Fibroblast of skin of right biceps (primary cell): ENCODE data around the gene FYN.

Experiments used
- DNase-seq: peaks from one replicate; pipeline ENCODE4 v3.0.0-alpha.2; 2013

Gene FYN

DNA sequence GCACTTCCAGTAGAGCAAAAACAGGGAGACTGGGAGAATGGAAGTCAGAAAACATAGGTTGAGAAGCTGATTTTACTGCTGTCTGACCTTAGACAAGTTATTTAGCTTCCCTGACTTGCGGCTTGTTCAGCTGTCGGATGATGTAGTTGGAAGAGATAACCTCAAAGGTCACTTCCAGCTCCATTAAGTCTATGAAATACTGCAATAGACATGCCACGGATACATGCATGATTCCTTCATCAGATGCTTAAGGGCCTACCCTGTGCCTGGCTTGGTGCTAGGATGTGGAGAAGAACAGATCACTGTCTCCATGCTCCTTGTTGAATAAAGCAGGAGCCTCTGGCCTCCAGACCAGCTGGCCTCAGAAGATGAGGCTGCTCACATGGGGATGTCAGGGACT, 43.7 kb downstream of the FYN start:
- no peak for DNase-seq

DNA sequence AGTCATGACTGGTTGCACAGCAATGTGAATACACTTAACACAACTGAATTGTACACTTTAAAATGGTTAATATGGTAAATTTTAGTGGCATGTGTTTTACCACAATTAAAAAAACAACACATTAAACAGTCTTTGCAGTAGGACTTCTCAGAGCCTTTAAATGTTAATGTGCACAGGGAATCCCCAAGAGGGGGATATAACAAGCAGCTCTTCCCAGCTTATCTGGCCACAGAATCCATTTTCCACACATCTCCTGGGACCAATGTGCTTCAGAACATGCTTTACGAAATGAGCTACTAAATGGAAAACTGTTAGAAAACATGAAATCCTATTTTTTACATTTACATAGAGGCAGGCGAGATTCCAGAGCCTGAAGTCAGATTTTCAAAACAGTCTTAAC, 44.4 kb downstream of the FYN start:
- peak; percentile 31 for DNase-seq

DNA sequence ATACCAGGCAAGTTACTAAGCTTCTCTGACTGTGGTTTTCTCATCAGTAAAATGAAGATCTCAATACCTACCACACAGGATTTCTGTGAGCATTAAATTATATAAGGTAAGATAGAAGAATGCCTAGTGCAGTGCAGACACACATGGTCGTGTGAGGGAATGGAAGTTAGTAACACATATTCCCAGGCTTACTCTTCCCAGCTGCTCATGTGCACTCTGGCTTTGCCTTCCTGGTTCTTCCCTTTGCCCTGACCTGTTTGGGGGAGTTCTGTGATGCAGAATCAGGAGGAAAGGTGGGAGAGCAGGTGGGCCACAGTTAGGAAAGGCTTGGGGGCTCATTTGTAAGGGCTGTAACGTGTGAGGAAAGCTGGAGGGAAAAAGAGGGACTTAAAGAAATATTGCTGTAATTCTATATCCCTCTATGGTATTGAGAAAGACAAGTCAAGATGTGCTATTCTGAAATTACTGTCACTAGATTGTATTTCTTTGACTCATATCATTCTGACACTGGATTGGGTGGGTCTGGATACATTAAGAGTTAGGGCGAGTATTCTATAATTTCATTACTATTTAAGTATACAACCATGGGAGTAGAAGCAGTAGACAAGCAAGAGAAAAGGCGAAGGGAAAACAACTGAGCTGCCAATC, 47.7 kb downstream of the FYN start:
- peak; percentile 35 for DNase-seq

DNA sequence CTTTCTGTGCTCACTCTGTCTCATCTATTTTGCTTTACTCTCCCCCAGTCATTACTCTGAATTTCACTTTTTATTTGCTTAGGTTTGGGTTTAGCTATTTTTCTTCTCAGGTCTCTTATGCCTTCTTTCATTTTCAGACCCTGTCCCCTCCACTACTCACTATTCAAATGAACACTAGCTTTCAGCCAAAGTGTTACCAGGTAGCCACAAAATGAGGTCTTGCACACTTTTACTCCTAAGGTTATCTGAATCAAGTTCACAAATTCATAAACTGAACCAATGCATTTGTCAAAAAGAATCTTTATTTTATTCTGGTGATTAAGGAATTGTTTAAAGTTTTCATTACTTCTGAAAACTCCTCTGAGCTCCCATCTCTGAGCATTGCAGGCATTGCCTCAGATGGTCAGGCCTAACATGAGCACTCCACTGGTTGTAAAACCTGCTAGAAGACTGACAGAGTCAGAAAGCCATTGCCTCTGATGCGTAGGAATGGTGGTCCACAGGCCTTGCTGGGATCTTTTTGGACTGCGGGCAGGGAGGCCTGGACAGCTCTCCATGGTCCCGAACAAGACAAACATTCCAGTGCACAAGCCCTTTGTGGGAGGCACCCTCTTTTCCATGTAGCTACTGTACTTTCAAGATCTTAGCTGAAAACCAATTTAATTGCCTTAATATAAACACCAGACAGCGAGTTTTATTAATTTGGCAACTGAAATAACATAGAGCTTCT, 48.5 kb downstream of the FYN start:
- DNase-seq, result no peak

DNA sequence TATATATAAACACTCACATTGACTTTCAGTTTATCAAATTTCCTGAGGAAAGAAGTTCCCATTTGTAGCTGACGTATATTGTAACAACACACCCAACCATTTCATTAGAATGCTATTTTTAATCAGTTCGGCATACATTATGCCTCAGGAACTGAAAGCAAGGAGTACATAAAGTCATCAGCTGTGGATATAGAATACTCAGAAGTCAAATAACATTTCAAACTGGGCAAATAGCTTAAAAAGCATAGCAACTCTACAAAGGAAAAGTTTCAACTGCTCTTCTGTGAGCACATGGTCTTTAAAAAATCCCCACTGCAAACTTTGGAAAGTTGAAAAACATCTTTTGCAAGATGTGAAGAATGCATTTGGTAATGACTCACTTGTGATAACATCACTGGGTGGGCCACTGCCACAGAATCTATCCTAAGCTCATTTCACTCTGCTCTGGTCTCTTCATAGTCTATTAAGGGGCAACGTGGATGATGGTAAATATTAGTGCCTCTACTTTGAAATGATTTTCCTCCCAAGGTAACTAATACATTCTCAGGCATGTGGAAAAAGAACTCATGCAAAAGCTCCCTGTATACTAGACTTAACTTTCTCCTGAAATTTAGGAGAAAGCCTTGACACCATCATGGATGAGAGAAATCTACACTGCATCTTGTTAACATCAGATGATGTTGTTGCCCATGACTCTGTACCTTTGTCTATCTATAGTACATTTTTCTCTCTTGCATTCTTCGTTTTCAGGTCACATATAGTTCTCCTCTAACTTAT, 49.2 kb downstream of the FYN start:
- DNase-seq, result peak; percentile 86

DNA sequence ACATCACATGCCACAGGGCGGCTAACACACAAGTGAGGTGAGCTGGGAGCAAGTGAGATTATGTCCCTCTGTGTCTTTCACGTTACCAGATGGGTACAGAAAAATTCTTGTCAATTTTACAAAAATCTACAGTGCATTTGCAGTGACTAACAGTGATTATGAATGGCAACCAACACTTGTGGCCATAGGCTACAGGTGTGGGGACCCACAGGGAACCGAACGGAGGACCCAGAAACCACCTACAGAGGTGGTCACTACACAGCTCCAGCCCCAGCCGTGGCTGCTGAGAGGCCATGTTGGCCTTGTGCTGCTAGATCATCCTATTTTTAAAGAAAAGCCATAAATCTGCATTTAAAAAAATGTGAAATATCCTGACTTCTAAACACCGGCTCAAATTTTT, 50.2 kb downstream of the FYN start:
- DNase-seq, result no peak

DNA sequence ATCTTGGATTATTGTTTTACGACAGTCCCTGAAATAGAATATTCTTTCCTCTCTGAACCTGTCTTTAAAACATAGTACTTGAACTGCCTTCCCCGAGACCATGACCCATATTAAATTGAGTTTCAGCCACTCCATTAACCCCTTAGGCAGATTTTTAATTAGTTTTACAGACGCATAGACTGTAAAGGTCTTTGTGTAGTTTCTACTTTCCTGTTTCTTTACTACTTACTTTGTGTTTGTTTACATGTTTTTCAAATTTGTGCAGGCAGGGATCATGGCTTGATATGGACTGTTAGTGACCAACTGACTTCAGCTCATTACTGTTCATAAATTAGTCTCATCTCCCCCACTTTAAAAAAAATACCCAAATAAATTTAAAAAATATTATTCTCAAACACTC, 53.8 kb downstream of the FYN start:
- no peak for DNase-seq

DNA sequence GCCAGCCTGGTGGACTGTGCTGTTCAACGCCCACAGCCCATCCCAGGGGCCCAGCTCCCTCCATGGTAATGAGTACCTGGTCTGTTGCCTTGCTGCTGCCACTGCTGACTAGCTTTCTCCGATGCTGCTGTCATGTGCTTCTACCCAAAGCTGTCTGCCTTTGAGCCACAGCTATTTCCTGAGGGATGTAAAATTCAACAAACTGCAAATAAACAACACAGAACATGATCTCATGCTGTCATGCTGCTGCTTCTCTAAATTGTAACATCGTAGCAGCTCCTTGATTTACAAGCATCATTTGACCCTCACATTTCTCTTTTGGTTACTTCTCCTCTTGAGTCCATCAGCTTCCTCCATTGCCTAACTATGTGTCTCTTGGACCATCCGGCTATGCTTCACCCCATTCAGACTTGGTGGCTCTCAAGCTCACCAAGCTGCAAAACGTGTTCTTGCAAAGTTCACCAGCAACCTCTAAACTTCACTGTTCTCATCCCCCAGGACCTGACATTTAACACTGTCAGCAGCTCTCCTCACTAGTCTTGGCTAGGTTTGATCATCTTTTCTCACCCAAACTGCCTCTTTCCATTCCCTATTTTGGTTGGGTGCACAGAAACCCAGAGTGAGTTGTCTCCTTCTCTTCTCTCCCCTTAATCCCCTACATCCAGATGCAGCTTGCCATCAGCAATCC, 54.6 kb downstream of the FYN start:
- peak; percentile 49 for DNase-seq

DNA sequence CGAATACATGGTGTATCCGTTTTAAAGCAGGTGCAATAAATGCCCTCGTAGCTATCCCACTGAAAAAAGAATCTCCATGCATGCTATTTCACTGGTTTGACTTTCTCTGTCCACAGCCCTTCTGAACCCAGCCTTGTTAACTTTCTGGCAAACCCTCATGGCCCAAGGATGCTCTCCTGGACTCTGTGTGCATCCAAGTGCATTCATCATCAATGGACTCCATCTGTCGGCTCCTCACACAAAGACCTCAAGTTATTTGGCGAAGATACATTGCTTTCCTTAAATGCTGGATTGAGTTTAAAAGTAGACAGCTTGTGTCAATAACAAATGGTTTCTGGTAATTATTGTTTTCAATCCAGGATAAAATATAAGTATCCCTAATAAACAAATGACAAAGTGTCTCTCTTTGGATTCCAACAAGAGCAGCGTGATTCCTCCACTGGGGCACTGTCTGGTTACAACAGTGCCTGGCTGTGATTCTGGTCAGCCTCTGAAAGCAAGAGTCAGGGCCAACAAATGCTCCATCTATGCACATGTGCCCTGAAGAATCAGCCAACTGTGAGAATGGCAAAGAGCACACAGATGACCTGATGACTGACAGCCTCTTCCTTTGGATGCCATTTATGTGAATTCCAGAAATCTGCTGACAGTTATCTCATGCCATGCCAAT, 55.7 kb downstream of the FYN start:
- DNase-seq, result no peak

DNA sequence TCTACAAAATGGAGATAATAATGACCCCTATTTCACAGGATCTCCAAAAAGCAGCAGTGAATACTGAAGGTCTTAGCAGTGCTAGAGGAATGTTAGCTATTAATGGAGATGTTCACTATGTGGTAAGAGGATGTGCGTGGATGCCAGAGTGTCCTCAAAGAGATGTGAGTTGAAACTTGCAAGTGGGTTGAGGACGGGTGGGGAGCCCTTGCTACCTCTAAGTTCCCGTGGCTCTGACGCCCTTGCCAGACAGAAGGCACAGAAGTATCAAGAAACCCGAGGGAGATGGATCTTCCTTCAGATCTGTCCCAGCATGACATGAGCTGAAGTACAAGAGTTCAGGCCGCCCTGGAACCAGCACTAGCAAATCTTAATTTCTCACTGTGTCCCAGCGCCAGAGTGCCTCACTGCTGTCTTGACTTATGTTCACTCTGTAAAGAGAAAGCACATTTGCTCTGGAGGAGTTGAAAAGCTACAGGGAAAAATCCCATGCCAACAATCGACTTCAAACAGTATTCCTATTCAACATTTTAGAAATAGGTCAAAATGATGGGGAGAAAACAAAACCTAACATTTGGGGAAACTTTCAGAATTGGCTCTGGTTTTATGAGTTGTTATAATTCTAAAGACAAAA, 59.5 kb downstream of the FYN start:
- no peak for DNase-seq

DNA sequence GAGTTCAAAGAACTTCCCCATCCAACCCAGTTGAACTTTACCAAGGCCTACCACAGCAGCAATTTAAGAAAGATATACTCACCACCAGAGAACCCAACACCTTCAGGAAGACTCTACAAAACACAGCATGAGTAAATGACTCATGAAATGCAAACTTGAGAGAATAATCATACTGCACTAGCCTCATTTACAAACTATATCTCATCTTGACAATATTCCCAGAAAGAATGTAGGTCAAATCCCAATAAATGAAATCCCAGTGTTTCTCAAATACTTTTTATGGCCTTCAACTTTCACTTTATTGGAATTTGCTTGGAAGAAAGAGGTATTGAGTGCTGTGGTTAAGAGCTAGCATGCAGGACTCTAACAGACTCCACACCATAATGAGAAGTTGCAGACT, 60.0 kb downstream of the FYN start:
- DNase-seq, result peak; percentile 89

DNA sequence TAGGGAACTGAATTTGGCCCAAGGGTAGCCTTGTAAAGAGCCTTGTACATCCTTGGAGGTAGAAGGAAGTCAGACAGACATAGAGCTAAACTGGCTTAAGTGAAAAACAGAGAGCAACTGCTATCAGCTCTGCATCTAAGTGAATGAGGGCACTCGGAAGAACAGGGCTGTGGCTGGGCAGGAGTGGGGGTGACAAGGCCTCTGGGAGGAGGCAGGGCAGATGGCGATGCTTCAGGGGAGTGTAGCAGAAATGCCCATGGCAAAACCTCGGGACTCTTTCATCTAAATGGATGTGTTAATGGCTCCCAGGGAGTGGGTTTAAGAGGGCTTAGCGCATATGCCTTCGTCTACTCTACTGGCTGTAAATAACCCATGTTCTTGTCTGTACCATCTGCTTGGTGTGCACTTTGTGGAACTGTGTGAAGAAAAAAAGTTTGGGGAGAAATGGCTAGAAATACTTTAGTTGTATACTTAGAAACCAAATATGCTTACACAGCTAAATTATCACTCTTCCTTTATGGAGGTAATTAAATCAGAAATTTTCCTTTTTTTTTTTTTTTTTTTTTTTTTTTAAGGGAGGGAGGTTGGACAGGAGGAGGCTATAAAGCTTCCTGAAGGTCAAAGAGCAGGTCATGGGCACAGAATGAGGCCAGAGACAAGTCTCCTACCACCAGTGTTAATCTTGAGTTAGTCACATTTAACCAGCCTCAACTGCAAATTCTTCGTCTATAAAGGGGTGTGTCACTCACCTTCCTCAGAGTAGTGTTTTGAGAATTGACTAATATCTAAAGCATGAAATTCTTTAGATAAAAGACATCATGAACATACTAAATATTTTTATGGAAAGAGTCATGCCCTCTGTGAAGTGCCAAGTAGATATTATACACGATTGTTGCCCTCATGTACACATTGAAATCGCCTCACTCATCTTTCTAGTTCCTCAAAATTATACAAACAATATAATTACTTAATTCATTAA, 60.9 kb downstream of the FYN start:
- DNase-seq, result peak; percentile 76

DNA sequence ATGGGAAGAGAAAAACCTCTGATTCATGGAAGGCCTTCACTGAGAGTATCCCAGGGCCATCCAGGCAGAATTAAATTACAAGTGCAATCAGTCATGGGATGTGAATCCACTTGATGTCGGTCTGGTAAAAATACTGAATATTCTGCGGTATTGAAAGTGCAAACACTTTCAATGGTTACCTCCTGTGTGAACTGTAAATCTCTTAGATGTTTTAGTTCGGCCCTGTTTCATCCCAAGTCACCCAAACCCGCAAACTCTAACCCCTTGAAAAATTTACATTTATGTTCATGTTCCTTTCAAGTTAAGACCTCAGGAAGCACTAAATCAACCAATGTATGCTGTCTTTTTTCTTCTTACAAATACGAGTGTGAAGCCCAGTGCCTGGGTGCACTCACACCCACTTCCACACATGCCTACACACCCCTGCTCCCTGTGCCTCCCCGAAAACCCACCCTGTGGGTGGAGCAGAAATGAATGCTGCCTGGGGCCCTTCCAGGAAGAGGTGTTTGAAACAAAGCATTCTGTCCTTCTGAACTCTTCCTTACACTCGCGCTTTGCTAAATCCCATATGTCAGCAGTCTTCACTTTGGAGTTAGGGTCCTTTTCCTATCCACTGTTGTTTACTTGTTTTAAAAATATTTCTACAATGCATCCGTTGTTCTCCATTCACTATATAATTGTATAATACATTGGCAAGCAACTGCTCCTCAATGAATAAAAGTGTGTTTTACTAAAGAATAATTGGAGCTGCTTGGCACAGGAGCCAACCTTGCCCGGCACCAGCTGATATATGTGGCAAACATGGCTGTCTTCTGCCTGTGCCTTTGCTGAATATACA, 62.7 kb downstream of the FYN start:
- DNase-seq, result no peak

DNA sequence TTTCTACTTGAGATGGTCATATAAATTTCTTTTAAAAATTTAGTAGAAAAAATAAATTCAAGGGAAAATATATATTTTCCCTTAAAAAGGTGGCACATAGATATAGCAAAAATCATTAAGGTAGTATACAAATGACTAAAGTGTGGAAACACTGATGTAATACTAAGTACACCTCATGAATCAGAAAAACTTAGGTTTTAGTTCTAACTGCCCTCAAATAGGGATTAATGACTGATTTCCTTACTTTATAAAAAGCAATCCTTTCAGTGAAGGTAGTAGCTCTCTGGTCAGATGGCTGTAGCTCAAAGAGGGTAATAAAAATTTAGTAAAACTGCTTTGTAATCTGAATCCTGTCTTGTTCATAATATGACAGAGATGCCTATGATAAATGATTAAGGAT, 63.5 kb downstream of the FYN start:
- DNase-seq, result no peak

DNA sequence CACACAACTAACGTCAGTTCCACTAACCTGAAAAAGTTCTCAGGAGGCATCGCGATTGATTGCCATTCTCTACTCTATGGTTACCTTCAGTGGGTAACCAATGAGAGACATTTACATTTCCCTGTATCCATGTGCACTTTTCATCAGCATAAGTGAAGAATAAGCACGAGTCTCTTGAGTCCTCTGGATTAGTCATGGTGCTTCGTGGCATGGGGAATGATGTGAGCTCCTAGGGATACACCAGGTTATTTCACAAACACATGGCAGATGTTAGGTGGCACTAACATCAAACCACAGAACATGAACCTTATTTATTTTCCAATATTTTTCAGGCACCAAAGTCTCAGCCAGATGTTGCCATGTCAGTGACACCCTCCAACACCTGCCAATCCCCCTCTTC, 64.0 kb downstream of the FYN start:
- no peak for DNase-seq

DNA sequence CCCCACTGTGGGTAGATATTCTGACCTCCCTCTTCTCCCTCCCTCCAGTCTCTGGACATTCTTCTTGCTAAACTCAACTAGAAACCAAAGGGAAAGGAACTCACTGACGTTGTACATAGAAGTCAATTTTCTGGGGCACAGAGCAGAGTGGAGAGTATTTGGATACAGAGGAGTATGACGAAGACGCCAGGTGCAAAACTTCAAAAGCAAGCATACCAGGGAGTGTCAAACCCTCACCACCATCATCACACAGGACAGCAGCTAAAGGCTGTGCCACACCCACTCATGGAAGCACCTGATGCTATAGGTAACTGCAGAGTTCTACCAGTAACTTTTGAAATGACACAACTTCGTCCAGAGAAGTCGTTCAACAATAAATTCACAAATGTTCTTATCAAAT, 64.8 kb downstream of the FYN start:
- no peak for DNase-seq

DNA sequence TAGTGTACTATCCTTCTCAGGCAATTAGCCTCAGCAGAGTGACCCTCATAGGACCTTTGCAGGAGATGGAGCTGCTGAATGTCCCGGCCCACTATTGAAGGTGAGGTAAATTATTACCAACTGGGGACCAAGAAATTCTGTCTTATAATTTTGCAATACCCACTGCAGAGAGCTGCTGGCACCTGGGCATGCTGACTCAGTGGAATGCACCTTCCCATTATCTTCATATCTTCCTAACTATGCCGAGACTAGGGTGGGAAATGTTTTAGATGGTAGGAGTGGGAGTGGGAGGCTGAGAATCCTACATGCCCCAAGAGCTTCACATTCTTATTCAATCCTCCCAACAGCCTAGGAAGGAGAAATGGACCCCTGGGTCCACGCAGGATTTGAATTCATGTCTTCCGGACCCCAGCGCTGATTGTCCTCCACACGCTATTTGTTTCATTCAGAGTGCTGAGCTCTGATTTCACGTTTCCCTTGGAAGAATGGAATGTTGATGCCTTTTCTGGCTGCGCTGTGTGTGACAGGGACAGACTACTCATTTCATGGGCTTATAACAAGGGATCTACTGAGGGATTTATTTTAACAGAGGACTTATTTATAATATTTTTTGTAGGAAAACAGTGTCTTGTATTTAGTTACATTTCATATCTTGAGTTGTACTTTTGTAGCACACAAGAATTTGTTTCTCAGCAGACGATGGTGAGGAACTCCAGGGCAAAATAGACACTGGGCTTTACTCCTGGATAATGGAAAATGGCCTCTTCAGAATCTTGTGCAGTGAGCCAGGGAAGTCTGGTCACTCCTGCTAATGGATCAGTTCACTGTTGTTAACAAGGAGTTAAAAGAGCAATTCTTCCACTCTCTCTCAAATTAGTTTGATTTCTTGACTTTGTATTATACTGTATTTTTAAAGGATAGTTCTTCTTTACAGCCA, 66.4 kb downstream of the FYN start:
- DNase-seq, result no peak

DNA sequence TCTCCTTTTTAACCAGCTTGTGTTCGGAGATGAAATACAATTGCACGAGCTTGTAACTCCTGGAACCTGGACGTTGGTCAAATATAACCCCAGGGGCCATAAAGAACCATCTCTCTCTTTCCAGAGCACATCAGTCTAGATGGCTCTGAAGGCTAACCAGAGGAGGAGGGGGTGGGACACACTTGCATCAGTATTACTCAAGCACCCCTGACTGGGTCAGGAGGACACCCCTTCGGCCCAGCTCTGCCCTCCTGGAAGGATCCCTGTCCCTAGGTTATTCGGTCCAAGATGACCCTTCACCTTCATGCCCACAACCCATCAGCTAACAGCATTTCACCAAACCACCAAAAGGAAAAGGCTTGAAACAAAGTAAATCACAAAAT, 67.1 kb downstream of the FYN start:
- no peak for DNase-seq
